Upper lobe of left lung (tissue), 4 donors: ENCODE data around the gene ORC2.

ENCODE experiments used
- POLR2A ChIP-seq, 4 donors: fragments of 450-650 bp; IDR thresholded peaks; one replicate each; pipeline ENCODE4 v1.5.1; 2016 to 2017; ENCODE audit warnings: antibody characterized with exemption in 4 of 4, mild to moderate bottlenecking in 2 of 4
- POLR2AphosphoS5 ChIP-seq, 2 donors: sonication (generic); formaldehyde crosslinking; IDR thresholded peaks; one replicate each; pipeline ENCODE4 v1.5.1; 2017; ENCODE audit warnings: antibody characterized with exemption in 2 of 2
- TF ChIP-seq, protein P1 (sequence below), 6 experiments: fragments of 450-650 bp in 4 of 6; fragments of 200-600 bp in 2 of 6; sonication (generic) in 2 of 6; IDR thresholded peaks; one replicate each; pipeline ENCODE4 v1.5.1; 2016 to 2019; ENCODE audit warnings: antibody characterized with exemption in 6 of 6

DNA sequence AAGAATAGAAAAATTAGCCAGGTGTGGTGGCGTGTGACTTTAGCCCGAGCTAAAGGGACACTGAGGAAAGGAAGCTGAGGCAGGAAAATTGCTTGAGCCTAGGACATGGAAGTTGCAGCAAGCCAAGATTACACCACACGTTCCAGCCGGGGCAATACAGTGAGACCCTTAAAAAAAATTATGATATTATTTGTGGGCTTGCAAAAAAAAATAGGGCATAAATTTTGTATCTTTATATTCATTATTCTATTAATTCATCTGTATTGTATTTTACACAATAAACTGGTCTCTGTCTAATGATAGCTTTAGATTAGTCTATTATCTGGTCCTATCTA, 18.1 kb downstream of the ORC2 start:
- no peak for TF ChIP-seq POLR2AphosphoS5 (IDR thresholded peaks at IDR 0.05)
- TF ChIP-seq, protein P1, sequence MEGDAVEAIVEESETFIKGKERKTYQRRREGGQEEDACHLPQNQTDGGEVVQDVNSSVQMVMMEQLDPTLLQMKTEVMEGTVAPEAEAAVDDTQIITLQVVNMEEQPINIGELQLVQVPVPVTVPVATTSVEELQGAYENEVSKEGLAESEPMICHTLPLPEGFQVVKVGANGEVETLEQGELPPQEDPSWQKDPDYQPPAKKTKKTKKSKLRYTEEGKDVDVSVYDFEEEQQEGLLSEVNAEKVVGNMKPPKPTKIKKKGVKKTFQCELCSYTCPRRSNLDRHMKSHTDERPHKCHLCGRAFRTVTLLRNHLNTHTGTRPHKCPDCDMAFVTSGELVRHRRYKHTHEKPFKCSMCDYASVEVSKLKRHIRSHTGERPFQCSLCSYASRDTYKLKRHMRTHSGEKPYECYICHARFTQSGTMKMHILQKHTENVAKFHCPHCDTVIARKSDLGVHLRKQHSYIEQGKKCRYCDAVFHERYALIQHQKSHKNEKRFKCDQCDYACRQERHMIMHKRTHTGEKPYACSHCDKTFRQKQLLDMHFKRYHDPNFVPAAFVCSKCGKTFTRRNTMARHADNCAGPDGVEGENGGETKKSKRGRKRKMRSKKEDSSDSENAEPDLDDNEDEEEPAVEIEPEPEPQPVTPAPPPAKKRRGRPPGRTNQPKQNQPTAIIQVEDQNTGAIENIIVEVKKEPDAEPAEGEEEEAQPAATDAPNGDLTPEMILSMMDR (IDR thresholded peaks at IDR 0.05) = no peak
- TF ChIP-seq POLR2A (IDR thresholded peaks at IDR 0.05) = no peak
